Muscle of arm (tissue), 12 donors: ENCODE results near the gene WDR47. TPM values are rescaled to one million over a fixed set of nuclear protein-coding genes. Genes with fewer than 3 reads are reported as not detected.
"Not testable (repeated sequence)": the region's sequence is repeated elsewhere in the genome, so short reads cannot be mapped to it uniquely, and the experiment has no call there.

Experiments
- DNase-seq: peaks from one replicate; pipeline ENCODE4 v3.0.0-alpha.2; 2013
- polyA plus RNA-seq, 12 donors: library from polyadenylated mRNA; unstranded; fragments of 120-200 nt; gene quantifications; one replicate each; pipeline ENCODE4 v1.2.1, GENCODE V29; 2013; ENCODE audit not compliant: insufficient read length in 12 of 12

Gene WDR47
- polyA plus RNA-seq, 12 donors = 11.2 to 30.8 (median 13.0) TPM; not detected in 1

- peak; percentile 92 for DNase-seq
These were observed 78.7 kb downstream of the WDR47 start, which contains the start of gene CLCC1 for GRCh38 chr1:108963052-108963686. Gene CLCC1, minus strand, starts transcription at chr1:108963484. Its CDS starts 13,047 bp downstream, at chr1:108950437.

GRCh38 chr1:108962681-108963051 lies 79.2 kb downstream of the WDR47 start:
- no peak for DNase-seq

GRCh38 chr1:108961752-108962486 lies 80.0 kb downstream of the WDR47 start:
- DNase-seq = no peak

GRCh38 chr1:108961198-108961597 lies 80.7 kb downstream of the WDR47 start:
- DNase-seq = no peak

- DNase-seq = no peak
These were observed 81.2 kb downstream of the WDR47 start for GRCh38 chr1:108960719-108961118.

- no peak for DNase-seq
These were observed 84.0 kb downstream of the WDR47 start for GRCh38 chr1:108957888-108958287.

GRCh38 chr1:108955881-108956280 lies 86.0 kb downstream of the WDR47 start:
- no peak for DNase-seq

GRCh38 chr1:108955111-108955510 lies 86.8 kb downstream of the WDR47 start:
- no peak for DNase-seq

GRCh38 chr1:108953452-108953851 lies 88.5 kb downstream of the WDR47 start:
- no peak for DNase-seq

GRCh38 chr1:108951242-108951641 lies 90.7 kb downstream of the WDR47 start:
- DNase-seq = no peak

GRCh38 chr1:108949044-108949443 lies 92.9 kb downstream of the WDR47 start:
- DNase-seq = no peak

GRCh38 chr1:108947871-108948525 lies 93.9 kb downstream of the WDR47 start:
- DNase-seq = no peak

GRCh38 chr1:108936170-108936569 lies 105.7 kb downstream of the WDR47 start:
- no peak for DNase-seq

GRCh38 chr1:108933944-108934343 lies 108.0 kb downstream of the WDR47 start:
- no peak for DNase-seq

- not testable (repeated sequence) for DNase-seq
These were observed 114.3 kb downstream of the WDR47 start for GRCh38 chr1:108927565-108927964.

GRCh38 chr1:108925920-108926319 lies 116.0 kb downstream of the WDR47 start:
- DNase-seq = no peak

Other genes with a start within 250 kb of the WDR47 start
- 1 to 10 TPM in 10 of 12 donors, not detected in 2; 1.0 to 3.4 (median 2.1) TPM for gene AKNAD1, start 185.0 kb downstream of the WDR47 start, polyA plus RNA-seq
- 10 to 100 TPM in 11 of 12 donors, not detected in 1; 31.4 to 55.8 (median 45.3) TPM for gene GPSM2, start 165.1 kb downstream of the WDR47 start, polyA plus RNA-seq
- gene CLCC1, start 78.6 kb downstream of the WDR47 start, polyA plus RNA-seq = 10 to 100 TPM in 11 of 12 donors, not detected in 1; 20.3 to 50.7 (median 46.2) TPM
- 10 to 100 TPM in 11 of 12 donors, not detected in 1; 13.5 to 65.1 (median 49.6) TPM for gene TAF13, start 33.9 kb upstream of the WDR47 start, polyA plus RNA-seq
- gene TMEM167B, start 48.7 kb upstream of the WDR47 start, polyA plus RNA-seq = 10 to 100 TPM in 11 of 12 donors, not detected in 1; 36.6 to 49.2 (median 42.4) TPM
- gene ELAPOR1, start 72.0 kb upstream of the WDR47 start, polyA plus RNA-seq = 1 to 10 TPM in 1 of 12 donors, under 1 TPM in 10, not detected in 1; 0.20 to 1.7 (median 0.49) TPM
- gene SARS1, start 171.8 kb upstream of the WDR47 start, polyA plus RNA-seq = 10 to 100 TPM in 11 of 12 donors, not detected in 1; 70.1 to 99.2 (median 84.2) TPM
- gene CELSR2, start 207.4 kb upstream of the WDR47 start, polyA plus RNA-seq = 10 to 100 TPM in 2 of 12 donors, 1 to 10 TPM in 9, not detected in 1; 3.5 to 16.7 (median 4.7) TPM
- 10 to 100 TPM in 8 of 12 donors, 1 to 10 TPM in 3, not detected in 1; 8.3 to 25.4 (median 12.7) TPM for gene PSRC1, start 241.0 kb upstream of the WDR47 start, polyA plus RNA-seq